ENCODE data around the gene SGTA.

SGTA gene

GRCh38 chr19:2775556-2776430, 7.3 kb downstream of the SGTA start:
- H3K4me3 ChIP-seq (ENCODE audit: low read length): no peak overlapping the region
- no peak for DNase-seq (ENCODE audit: low read depth, low spot score)

DNA sequence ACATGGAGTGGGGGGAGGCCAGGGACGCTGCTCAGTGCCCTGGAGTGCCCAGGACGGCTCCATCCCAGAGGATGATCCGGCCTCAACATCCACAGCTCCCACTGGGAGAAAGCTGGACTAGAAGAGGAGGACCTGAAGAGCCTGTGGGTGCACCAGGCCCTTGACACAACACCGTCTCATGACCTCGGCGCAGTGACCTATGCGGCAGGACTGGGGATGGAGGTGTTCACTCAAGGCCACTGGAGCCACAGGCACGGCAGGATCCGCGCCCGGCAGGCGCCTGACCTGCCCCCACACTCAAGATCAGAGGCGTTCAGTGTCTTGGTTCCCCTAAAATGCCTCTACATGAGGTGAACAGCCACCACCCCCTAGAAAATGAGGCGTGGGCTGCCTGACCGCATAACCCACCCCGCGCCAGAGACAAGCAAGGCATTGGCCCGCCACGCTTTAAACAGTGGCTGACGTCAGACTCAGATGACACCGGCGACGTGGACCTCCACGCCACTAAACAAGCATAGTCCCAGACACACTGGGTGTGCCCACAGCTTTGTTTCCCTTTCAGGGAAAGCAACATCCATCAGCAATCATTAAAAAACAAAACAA, 8.0 kb downstream of the SGTA start:
- DNase-seq (ENCODE audit: low read depth, low spot score): no peak
- H3K4me3 ChIP-seq (ENCODE audit: low read length): no peak overlapping the region

DNA sequence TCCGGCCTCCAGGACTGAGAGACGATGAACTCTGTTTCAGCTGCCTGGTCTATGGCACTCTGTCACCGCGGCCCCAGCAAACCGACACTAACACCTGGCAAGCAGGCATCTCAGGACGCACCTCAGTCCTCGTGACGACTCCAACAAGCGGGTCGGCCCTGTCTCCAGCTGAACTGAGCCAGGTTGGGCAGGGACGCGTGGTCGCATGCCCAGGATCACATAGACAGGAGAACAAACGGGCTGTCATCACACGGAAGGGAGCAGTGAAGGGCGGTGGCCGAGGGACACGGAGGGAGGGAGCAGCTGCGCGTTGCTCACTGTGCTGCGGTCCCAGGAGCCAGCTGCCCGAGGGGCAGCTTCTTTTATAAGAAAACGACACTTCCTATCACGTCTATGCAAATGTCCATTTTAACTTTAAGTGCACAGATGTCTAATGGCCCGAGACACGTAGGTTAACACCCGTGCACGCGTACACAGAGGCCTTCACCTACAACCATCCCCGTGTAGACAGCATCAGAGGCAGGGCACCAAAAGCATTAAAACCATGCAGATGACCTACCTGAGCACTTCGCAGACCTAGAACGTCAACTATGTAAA, 8.9 kb downstream of the SGTA start:
- no peak overlapping the region for H3K4me3 ChIP-seq (ENCODE audit: low read length)
- DNase-seq (ENCODE audit: low read depth, low spot score): no peak

GRCh38 chr19:2771786-2772674, 11.0 kb downstream of the SGTA start:
- DNase-seq (ENCODE audit: low read depth, low spot score): no peak
- H3K4me3 ChIP-seq (ENCODE audit: low read length): no peak overlapping the region

DNA sequence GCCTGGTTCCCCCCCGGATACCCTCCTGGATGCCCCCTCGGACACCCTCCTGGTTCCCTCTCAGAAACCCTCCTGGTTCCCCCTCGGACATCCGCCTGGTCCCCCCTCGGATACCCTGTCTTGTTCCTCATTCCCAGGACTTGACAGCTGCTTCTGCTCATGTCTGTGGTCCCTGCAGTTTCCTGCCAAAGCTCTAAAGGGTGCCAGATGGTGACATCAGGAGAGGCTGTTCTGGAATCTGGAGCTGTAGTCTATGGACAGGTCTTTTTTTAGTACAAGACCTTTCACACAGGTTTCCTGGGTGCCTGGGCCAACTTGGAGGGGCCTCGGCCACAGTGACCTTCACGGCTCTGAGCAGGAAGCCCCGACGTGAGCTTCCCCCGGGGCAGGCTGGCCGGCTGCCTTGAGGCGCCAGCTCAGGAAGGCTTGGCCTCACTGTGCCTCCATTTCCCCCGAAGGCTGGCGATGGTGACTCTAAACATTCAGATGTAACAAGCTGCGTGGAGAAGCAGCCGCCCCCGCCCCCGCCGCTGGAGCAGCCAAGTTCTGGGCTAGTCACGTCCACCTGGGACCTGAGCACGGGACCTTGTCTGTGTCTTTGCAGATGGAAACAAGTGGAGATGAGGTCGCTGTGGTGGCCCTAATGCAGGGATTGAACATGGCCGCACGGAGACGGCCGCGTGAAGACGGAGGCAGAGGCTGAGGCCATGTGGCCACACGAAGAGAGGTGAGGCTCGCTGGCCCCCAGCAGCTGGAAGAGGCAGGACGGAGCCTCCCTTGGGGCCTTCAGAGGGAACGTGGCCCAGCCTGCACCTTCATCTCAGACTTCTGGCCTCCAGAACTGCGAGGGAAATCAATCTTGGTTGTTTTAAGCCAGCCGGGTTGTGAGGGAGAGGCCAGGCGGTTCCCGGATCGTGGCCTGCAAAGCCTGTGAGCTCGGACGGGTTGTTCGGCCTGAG, 12.7 kb downstream of the SGTA start:
- DNase-seq (ENCODE audit: low read depth, low spot score): no peak
- no peak overlapping the region for H3K4me3 ChIP-seq (ENCODE audit: low read length)

- no peak overlapping the region for H3K4me3 ChIP-seq (ENCODE audit: low read length)
- DNase-seq (ENCODE audit: low read depth, low spot score): no peak
Measured at GRCh38 chr19:2769218-2769617, 13.9 kb downstream of the SGTA start.

DNA sequence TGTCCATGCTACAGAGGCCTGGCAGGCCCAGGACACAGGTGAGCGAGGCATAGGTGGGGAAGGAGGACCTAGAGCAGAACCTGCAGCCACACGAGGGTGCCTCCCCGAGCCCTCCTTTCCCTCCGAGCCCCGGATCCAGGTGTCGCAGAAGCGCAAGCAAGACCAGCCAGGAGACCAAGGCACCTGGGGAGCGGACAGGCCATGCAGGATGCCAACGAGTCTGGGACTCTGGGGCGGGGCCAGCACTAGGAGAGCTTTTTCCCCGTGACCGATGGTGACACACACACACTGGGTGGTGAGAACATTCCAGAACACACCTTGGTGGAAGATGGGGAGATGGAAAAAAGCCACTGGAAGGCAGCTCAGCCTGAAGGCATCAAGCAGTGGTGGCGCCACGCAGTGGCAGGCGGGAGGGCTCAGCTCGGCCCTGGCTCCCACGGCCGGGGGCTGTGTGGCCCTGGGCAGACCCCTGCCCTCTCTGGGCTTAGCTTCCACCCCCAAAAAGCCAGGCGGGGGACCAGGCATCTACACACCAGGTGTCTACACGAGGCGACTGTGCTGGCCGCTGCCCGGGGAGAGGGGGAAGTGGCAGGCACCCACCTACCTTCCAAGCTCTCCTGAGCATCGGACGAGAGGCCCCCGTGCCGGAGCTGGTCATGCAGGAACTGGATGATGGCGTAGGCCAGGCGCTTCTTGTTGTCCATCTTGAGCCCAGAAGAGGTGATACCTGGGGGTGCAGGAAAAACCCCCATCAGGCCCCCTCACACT, 14.5 kb downstream of the SGTA start:
- H3K4me3 ChIP-seq (ENCODE audit: low read length): no peak overlapping the region
- no peak for DNase-seq (ENCODE audit: low read depth, low spot score)

DNA sequence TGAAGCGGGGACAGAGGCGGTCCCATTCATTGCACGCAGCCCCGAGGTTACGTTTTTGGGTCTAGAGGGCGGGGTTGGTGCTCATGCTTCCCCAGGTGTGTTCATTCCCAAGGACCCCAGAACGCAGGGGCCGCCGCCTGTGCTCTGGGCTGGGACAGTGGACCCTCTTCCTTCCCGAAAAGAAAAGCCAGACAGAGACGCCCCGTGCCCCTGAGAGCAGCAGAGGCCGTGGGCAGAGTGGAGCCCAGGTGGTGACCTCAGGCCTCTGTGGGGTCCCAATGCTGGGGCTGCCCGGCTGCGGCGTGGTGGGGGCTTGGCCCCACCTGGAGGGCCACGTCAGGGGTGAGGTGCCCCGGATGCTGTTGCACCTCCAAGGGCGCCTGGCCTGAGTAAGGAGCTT, 15.4 kb downstream of the SGTA start:
- H3K4me3 ChIP-seq (ENCODE audit: low read length): no peak overlapping the region
- DNase-seq (ENCODE audit: low read depth, low spot score): no peak

DNA sequence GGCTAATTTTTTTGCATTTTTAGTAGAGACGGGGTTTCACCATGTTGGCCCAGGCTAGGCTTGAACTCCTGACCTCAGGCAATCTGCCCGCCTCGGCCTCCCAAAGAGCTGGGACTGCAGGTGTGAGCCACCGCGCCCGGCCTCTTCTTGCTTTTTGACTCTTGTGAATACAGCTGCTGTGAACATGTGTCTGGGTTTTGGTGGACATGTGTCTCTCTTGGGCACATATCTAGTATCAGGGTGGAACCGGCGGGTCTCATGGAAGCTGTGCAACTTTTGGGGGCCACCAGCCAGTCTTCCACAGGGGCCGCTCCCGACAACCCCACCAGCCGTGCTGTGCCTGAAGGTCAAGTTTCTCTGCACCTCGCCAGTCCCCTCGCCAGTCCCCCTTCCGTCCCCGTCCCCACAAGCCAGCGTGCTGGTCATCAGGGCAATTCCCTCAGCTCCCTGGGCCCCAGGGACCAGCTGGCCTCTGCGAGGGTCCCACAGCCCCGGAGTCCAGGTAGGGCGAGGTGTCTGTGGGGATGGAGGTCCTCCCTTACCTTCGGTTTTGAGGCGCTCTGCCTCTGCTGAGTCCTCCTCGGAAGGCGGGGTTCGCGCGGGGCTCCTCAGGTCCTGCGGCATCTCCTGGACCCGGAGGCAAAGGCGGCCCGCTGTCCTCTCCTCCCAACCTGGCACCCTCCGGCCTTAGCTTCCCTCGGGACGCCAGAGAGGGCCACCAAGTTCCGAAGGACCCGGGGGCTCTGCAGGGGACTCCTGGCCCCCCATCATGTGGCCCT, 16.3 kb downstream of the SGTA start:
- no peak overlapping the region for H3K4me3 ChIP-seq (ENCODE audit: low read length)

GRCh38 chr19:2765376-2765775, 17.7 kb downstream of the SGTA start:
- no peak for DNase-seq (ENCODE audit: low read depth, low spot score)
- H3K4me3 ChIP-seq (ENCODE audit: low read length): no peak overlapping the region

More for the DNA sequence above, 16.3 kb downstream of the SGTA start:
- DNase-seq (ENCODE audit: low read depth, low spot score): no peak

GRCh38 chr19:2764945-2765344, 18.1 kb downstream of the SGTA start:
- DNase-seq (ENCODE audit: low read depth, low spot score): no peak
- H3K4me3 ChIP-seq (ENCODE audit: low read length): no peak overlapping the region

DNA sequence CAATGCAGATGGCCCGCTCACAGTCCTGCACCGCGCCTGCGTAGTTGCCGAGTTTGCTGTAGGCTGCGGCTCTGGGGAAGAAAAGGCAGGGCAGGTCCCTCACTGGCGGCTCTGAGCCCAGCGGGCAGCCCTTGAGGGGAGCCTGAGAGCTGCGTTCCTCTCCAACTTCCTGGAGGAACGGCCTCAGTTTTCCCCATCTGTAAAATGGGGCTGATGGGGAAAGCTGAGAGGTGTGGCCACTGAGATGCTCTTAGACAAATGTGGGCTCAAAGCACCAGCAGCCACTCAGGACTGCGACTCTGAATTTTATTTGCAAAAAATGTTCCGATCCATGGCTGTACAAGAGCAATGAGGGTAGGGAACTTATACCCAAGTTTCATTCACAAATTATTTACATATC, 19.4 kb downstream of the SGTA start:
- H3K4me3 ChIP-seq (ENCODE audit: low read length): no peak overlapping the region
- DNase-seq (ENCODE audit: low read depth, low spot score): no peak

DNA sequence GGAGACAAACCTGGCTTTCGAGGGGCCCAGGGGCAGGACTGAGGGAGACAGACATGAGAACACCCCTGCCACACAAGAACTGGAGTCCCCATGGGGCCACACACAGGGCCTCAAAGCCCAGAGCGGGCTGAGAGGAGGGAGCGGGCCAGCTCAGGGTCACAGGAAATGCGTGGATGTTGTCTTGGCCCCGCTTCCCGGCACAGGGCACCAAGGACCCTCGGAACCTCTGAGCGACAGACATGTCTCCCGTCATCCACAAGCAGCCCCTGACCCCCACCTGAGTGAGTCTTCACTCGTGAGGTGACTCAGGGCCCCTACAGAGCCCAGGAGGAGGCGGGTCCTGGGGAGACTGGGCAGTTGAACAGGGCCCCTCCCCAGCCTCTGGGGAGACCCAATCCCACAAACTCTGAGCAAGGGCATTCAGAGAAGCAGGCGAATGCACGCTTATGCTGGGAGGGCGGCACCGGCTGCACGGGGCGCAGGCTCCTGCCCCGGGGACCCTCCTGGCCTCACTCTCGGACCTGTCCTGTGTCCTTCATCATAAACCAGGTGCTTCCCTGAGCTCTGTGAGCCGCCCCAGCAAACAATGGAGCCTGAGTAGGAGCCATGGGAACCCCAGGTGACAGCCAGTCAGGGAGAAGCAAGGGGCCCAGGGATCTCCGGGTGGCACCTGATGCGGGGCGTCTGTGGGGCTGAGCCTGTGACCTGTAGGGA, 20.1 kb downstream of the SGTA start:
- DNase-seq (ENCODE audit: low read depth, low spot score): no peak
- no peak overlapping the region for H3K4me3 ChIP-seq (ENCODE audit: low read length)

DNA sequence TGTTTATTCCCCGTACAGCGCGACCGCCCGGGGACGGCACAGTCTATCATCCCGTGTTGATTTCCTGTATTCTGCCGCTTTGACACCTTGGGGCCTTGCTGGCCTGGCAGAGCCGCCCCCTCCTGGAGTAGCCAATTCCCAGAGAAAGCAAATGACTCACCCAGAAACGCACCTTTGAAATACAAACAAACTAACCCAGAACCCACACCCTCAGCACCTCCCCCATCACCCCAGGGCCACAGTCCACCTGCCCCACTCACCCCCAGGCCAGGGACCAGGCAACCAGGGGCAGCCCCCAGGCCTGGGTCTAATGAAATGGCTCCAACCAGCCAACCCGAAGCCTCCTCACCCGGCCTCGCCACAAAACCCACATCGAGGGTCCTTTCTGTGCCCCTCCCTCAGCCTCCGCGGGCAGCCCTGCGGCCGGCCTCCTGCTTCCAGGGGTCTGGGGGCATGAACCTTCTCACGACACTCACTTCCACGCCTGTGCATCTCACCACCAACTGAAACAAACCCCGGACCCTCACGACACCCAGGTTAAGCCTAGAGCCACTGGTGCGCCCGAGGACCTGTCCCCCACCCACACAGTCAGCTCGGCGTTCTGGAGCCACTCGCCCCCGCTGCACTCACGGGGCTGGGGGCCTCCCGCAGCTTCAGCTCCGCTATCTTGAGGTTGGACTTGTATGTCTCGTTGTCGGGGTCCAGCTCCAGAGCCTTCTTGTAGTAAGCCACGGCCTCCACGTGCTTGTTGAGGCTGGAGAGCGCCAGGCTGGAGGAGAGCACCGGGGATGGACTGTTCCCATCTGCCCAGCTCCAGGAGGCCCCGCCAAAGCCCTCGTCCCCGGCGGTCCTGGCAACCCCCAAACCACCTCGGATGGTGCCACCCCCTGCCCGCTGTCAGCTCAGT, 20.9 kb downstream of the SGTA start:
- DNase-seq (ENCODE audit: low read depth, low spot score): no peak
- no peak overlapping the region for H3K4me3 ChIP-seq (ENCODE audit: low read length)

DNA sequence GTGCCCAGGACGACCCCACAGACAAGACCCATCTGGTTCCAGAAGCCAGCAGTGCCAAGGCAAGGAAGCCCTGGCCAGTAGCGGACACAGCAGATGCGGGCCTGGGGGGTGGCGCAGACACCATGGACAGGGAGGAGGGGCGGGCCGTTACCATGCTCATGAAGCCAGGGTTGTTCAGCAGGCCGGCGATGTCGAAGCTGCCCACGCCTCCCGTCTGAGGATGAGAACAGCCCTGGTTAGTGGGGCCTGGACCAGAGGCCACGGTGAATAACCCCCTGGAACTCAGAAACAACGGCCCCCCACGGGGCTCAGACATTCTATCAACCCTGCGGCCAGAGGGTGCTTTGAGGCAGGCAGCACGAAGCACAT, 21.8 kb downstream of the SGTA start:
- no peak overlapping the region for H3K4me3 ChIP-seq (ENCODE audit: low read length)
- DNase-seq (ENCODE audit: low read depth, low spot score): no peak

DNA sequence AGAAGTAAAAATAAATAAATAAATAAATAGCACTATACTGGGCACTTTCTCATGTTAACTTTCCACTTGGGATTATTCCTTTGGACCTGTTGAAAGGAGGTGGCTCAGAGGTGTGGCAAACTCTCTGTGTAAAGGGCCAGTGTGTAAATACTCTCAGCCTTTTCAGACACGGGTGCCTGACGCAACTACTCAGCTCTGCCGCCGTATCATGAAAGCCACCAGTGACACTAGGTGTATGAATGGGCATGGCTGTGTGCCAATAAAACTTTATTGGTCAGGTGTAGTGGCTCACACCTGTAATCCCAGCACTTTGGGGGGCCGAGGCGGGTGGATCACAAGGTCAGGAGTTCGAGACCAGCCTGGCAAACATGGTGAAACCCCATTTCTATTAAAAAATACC, 23.1 kb downstream of the SGTA start:
- no peak overlapping the region for H3K4me3 ChIP-seq (ENCODE audit: low read length)
- no peak for DNase-seq (ENCODE audit: low read depth, low spot score)

Measured in Jurkat, Clone E6-1 (cell line).